ENCODE data around the gene MS4A3.
"Not testable (repeated sequence)": the region's sequence is repeated elsewhere in the genome, so short reads cannot be mapped to it uniquely, and the experiment has no call there.

MS4A3 gene

DNA sequence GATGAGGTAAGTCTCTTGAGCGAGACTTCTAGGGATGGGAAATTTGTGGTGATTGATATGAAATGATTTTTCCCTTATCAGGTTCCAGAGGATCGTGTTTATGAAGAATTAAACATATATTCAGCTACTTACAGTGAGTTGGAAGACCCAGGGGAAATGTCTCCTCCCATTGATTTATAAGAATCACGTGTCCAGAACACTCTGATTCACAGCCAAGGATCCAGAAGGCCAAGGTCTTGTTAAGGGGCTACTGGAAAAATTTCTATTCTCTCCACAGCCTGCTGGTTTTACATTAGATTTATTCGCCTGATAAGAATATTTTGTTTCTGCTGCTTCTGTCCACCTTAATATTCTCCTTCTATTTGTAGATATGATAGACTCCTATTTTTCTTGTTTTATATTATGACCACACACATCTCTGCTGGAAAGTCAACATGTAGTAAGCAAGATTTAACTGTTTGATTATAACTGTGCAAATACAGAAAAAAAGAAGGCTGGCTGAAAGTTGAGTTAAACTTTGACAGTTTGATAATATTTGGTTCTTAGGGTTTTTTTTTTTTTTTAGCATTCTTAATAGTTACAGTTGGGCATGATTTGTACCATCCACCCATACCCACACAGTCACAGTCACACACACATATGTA lies 39.1 kb downstream of the MS4A3 start:
- no peak for DNase-seq (ENCODE audit: low read depth, low spot score)

DNA sequence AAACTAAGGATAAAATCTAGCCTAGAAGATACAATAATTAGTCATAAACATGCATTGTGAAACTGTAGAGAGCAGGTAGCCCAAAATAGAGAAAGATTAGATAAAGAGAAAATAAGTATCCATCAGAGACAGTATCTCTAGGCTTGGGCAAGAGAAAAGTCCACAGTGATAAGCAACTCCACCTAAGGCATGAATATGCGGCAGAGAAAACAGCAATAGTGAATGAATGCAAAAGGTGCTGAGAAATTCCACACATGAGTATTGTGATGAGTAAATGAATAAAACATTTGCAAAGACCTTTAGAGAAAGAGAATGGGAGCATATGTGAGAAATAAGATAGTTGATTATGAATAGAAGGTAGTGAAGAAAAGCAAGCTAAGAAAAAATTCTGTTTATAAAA lies 40.7 kb downstream of the MS4A3 start:
- DNase-seq (ENCODE audit: low read depth, low spot score) = no peak

GRCh38 chr11:60098508-60098907 lies 42.0 kb downstream of the MS4A3 start:
- DNase-seq (ENCODE audit: low read depth, low spot score) = no peak

GRCh38 chr11:60100516-60100915 lies 44.1 kb downstream of the MS4A3 start:
- DNase-seq (ENCODE audit: low read depth, low spot score) = no peak

DNA sequence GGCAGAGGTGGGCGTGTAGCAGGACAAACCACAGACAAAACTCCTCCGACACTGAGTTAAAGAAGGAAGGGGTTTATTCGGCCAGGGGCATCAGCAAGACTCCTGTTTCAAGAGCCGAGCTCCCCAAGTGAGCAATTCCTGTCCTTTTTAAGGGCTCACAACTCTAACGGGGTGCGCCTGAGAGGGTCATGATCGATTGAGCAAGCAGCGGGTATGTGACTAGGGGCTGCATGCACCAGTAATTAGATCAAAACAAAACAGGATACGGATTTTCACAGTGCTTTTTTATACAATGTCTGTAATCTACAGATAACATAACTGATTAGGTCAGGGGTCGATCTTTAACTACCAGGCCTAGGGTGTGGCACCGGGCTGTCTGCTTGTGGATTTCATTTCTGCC lies 44.9 kb downstream of the MS4A3 start:
- DNase-seq (ENCODE audit: low read depth, low spot score) = not testable (repeated sequence)

- not testable (repeated sequence) for DNase-seq (ENCODE audit: low read depth, low spot score)
Observed at GRCh38 chr11:60104471-60105115, 48.1 kb downstream of the MS4A3 start.

DNA sequence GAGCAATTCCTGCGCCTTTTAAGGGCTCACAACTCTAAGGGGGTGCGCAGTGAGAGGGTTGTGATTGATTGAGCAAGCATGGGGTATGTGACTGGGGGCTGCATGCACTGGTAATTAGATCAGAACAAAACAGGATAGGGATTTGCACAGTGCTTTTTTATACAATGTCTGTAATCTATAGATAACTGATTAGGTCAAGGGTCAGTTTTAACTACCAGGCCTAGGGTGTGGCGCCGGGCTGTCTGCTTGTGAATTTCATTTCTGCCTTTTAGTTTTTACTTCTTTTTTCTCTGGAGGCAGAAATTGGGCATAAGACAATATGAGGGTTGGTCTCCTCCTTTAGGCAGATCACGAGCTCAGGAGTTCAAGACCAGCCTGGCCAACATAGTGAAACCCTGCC lies 52.2 kb downstream of the MS4A3 start:
- not testable (repeated sequence) for DNase-seq (ENCODE audit: low read depth, low spot score)

DNA sequence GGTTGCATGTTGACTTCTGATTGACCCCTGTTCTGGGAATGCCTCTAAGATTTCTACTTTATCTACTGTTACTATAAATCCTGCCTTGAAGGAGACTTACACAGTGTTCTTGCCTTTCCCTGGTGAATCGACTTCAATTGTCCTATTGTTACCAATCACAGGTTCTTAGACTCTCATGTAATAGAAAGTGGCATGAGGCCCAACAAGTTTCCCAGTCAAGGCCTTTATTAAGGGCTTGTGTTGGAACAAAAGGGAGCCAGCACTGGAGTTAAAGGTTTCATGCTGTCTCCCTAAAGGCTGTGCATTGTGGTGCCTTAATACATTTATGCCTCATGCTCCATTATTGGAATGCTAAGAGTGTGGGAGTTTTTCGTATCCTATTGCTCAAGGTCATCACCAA lies 55.3 kb downstream of the MS4A3 start:
- DNase-seq (ENCODE audit: low read depth, low spot score) = no peak

DNA sequence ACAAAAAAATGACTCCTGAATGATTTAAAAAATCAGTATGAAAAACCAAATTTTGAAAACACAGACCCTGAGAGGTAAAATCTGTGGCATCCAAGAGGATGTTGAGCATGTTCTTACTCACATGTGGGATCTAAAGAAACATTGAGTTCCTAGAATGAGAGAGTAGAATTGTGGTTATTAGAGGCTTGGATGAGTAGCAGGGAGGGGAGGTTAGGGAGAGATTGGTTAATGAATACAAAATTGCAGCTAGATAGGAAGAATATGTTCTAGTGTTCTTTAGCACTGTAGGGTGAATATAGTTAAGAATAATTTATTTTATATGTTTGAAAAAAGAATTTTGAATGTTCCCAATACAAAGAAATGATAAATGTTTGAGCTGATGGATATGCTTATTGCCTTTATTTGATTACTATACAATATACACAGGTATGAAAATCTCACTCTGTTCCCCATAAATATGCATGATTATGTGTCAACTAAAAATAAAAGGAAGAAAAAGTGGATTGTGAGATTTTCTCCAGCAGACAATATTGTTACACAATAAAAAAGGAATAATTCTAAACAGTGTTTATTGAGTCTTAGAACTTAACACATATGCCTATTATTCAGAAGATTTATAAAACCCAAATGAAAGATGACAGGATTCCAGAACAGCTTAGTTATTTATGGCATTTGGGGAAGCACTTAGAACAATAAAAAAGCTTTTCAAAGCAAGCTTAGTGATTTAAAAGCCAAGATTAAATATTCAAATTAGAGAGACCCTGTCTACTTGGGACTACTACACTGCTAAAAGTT lies 60.7 kb downstream of the MS4A3 start:
- no peak for DNase-seq (ENCODE audit: low read depth, low spot score)

GRCh38 chr11:60118338-60118737 lies 61.9 kb downstream of the MS4A3 start:
- no peak for DNase-seq (ENCODE audit: low read depth, low spot score)

- no peak for DNase-seq (ENCODE audit: low read depth, low spot score)
Observed at GRCh38 chr11:60119710-60120109, 63.2 kb downstream of the MS4A3 start.

Data from activated naive CD8-positive, alpha-beta T cell treated with anti-CD3 and anti-CD28 coated beads, Interleukin-2, amount 50 U/mL, for 16 hours (primary cell).